GM21515 (cell line): ENCODE data around the gene AFAP1.
A peak's percentile ranks its signal among the peaks of the same experiment; 100 is the strongest.

Experiments
- ATAC-seq: cut with Tn5 transposase; IDR thresholded peaks from one replicate; pipeline ENCODE4 v1.9.1; 2021; ENCODE audit not compliant: unreplicated experiment

AFAP1 gene

DNA sequence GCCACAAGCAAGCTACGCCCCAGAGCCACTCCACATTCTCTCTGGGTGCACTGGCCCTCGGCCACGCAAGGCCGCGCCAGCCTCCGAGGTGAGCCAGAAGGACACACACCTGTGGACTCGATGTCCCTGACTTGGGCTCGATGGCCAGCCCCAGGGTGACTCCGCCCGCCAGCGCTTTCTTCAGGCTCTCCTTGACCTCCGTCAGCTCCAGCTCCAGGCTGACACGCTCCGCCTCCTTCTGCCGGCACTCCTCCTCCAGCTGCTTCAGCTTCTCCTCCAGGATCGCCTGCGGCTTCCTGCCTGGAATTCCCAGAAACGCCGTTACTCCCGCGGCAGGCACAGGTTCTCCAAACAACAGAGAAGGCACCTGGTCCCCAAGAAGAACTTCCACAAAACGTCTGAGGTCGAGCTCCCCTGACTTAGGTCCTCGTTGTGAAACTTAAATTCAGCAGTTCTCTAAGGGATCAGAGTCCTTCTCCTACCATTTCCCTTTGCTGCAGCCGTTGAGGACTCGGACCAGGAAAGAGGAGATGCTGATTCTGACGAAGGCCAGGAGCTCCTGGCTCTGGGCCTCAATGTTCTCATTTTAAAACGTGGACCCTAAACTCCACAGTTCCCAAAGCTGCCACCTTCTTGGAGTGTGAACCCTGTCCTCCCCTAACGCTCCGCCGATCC is 166.8 kb downstream of the AFAP1 start:
- no peak for ATAC-seq

DNA sequence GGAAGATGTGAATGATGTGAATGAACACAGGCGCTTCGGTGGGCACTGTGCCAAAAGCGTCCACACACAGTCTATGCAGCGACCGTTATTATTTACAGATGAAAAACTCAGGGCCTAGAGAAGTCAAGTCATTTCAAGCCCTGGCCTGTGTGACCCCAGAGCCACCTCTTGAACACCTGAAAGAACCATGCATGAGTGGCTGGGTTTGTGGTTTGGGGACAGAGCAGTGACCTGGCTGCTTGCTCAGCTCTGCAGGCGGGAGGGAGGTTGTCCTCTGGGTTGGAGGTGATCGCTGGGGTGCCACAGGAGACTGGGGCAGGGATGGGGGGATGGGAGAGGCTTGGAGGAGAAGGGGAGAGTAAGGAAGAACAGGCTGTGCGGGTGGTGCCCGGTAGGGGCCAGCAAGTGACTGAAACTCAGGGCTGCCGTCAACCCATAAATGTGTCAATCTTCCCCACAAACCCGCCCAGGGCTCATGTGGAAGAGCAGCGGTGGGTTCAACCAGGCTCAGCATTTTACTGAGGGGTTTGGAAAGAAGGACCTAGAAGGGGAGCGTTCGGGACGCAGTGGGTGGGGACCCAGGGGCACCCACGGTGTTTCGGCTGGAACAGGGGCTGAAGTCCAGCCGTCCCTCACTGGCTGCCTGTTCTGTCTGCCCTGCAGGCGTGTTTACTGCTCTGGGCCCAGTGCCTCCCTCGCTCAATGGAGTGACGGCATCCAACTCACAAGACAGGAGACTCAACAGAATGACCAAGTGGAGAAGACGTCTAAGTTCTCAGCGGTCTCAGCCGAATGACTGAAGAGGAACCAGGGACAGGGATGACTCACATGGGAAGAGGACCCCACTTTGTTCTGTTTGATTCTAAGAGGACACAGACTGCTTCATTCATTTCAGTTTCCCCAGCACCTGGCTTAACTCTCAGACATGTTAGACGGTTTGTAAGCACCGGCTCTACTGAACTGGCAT is 167.8 kb downstream of the AFAP1 start:
- peak; percentile 88 for ATAC-seq

DNA sequence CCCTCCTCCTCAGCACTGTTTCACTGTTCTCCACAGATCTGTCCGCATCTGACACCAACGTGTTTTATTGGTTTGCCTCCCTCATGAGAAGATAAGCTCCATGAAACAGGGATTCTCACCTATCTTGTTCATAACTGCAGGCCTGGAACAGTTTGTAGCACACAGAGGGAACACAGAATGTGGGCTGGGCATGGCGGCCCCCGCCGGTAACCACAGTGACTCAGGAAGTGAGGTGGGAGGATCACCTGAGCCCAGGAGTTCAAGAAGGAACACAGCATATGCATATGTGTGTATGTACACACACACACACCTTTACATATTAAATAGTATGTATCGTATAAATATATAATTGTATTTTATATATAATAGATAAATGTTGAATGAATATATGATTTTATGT is 168.6 kb downstream of the AFAP1 start:
- no peak for ATAC-seq

DNA sequence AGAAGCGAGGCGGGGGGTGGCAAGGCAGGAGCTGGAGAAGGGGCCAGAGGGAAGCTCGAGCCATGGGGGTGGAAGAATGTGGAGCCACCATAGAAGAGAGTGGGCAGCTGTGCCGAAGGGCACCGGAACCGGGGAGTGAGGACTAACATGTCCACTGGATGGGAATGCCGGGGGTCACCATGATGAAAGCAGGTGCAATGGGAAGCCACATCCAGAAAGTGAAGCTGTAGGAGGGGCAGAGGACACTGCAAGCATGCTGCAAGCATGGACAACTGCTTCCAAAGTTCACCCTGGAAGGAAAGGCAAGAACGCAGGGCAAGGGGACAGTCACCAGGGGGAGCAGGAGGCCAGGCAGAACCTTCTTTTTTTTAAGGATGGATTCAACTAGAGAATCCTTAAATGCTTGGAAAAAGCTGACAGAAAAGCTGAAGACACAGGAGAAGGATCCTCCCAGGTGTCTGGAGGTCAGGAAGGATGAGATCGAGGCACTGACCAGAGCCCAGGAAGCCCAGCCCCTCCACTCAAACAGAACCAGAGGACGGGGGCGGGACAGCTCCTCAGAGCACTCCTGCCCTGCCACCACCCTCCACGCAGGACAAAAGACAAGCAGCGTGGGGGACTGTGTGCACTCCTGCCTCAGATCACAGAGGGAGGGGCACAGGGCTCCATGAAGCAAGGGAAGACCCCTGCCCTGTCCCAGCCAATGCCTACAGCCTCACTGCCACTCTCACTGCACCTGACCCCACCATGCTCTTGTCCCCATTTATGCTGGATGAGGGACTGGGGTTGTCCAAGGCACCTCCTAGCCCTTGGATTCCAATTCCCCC is 169.2 kb downstream of the AFAP1 start:
- ATAC-seq = no peak

DNA sequence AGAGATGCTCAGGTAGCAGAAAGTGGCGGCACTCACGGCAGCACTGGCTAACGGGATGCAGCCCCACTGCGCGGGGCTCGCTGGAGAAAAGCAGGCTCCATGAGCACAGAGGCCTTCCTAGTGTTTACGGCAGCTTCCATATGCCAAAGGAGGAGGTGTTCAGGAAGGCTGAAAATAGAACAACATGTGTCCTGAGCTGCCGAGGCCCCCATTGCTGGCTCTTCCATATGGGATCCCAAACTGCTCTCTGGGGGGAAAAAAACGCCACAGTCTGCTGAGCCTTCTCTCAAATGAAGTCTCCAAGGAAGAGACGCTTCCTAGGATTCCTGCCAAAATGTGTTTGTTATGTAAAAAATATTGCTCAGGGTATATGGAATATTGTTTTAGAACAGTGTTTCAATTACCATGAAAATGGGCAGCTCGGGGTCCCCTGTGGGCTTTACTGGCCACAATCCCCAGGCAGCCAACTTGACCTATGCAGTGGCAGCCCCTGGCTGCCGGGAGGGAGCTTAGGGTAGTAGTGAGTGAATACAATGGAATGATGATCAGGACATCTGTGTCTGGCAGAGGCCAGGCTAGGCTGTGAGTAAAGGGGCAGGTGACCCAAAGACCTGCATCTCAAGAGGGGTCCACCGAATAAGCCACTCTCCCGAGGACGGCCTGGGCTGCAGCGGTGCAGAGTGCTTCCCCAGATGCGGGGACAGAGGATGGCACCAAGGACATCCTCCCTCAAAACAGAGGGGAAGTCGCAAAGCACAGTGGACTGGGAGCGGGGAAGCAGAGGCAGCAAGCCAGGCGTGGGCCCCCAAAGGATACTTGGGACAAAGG is 170.1 kb downstream of the AFAP1 start:
- ATAC-seq = no peak

DNA sequence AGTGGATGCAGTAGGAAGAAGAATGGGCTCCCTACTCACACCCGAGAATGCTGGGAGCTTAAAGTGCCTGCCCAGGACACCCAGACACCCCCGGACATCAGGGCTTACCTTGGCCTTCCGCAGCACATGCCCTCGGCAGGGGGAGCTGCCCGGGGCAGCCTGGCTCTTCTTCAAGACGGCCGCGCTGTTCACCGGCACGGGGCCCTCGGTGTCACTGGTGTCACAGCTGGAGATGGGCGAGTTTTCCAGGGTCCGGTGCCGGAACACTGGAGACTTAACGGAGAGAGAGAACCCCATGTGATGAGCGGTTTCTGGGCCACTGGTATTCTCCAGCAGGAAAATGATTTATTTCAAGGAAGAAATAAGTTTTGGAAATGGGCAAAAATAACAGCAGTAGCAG is 170.9 kb downstream of the AFAP1 start:
- no peak for ATAC-seq

DNA sequence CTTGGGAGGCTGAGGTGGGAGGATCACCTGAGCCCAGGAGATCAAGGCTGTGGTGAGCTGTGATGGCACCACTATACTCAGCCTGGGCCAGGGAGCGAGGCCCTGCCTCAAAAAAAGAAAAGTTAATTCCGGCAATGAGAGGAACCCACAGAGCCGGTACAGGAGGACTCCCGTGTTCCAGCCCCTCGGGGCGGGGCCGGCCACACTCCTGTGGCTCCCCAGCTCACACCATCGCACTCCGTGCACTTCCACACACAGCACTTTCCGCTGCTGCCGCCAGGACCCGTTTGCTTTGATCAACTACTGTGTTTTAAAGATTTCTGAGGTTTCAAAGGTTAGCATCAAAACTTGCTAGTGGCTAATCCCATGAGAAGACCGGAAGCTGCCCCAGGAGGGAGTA is 171.7 kb downstream of the AFAP1 start:
- no peak for ATAC-seq

DNA sequence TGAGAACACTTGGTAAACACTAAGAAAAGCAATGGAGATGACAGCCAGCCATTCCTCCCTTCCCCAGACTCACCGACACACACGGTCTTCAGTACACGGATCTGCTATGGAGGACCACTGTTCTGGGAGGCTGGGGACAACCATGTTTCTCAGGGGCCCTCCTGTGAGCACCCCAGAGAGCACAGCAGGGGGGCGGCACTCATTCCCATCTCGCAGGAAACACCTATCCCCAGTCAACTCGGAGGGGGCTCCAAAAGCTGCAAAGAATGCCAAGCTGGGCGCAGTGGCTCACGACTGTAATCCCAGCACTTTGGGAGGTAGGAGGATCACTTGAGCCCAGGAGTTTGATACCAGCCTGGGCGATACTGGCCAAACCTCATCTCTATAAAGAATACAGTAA is 172.1 kb downstream of the AFAP1 start:
- ATAC-seq = no peak

DNA sequence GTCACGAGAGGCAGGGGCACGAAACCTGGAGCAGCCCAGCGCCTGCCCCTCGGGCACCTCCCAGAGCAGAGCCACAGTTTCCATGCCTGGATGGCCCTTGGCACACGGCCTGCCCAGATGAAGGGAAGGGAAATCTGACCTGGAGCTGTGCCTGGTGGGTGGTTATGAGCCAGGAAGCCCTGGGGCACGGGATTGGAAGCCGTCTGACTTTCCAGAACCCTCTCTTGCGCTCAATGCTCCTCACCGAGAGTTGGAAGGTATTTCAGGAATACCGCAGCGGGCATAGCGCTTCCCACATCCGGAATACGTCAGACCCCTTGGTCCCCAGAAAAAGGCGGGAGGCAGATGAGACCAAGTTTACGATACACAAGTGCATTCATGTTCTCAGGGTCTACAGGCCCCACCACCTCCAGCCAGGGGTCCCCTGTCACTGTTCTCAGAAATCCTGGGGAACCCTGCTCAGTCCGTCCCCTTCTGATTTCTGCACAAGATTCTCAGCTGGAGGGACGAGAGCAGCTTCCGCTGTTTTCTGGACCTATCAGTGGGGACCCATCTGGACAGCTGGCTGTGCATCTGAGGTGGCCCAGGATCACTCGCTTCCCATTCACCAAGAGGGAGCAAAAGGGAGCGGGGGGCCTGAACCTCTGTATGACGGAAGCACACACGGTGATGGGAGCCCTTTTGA is 172.9 kb downstream of the AFAP1 start:
- ATAC-seq = no peak

DNA sequence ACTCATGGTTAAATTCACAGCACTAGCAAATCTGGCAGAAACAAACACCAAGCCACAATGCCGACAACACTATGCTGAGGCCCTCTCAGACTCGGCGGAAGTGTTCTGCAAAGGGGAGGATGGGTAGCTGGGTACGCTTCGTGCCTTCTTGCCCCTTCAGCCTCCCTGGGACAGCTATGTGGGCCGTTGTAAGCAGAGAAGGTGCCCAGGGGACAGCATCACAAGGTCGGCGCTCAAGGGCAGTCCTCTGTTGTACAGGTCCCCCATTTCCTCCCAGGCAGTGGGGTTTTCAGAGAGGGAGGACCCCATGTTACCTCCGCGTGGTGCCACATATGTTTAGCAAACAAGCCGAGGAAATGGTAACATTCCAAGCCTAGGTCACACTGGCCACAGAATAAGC is 173.6 kb downstream of the AFAP1 start:
- no peak for ATAC-seq

DNA sequence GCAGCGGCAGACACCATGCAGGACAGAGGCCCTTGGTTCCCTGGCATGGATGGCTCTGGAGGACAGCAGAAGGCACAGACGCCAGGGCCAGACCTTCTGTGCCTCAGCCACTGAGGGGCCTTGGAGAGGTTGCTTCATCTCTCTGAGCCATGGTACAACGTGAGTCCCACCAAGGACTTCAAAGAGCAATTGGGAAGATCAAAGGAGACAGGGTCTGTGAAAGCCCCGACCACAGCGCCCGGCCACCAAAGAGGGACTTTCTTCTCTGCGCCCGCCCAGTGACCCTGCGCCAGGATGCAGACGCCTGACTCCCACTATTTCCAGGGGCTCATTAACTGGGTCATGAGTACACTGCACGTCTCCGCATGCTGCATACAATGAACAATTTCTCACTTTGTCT is 174.0 kb downstream of the AFAP1 start:
- ATAC-seq = no peak

DNA sequence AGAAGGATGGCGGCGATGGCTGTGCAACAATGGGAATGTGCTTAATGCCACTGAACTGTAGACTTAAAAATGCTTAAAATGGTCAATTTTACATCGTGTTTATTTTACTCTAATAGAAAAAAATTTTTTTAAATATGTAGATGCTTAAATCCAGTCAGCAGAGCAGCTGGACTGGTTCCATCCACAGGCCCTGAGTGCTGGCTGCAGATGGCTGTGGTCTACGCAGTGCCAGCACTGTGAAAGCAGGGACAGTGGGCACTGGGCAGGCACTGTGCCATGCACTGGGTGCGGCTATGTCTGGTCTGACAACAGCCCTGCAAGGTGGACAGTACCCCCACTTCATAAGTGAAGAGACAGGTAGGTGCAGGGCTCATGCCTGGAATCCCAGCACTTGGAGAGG is 175.2 kb downstream of the AFAP1 start:
- ATAC-seq = no peak

DNA sequence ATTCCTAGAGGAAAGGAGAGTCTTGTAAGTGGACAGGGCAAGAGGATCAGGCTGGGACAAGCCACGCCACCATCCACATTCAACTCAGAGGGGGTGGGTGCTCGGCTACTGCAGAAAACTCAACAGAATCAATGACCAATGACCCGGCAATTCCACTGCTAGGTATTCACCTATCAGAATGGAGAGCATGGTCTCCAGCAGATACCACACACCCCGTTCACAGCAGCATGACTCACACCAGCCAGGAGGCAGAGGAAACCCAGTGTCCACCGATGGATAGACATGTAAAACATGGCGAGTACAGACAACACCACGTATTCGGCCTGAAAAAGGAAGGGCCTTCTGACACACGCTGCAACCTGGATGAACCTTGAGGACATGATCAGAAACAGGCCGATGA is 175.9 kb downstream of the AFAP1 start:
- ATAC-seq = no peak

DNA sequence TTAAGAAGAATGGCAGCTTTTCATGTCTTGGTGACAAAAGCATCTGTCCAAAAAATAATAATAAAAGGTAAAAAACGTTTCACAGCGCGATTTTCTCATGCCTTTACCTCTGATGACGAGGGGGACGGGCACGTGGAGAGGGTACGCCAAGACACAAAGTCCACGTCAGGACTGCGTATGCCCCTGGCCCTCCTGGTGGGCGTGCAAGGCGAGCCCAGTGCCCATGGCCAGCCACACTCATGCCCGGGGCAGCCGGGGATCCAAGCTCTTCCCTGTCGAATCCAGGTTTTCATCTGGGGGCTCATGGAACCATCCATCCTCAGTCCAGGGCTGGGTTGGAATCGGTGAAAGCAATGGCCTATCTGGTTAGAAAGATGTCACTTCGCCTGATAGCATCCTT is 176.6 kb downstream of the AFAP1 start:
- no peak for ATAC-seq

DNA sequence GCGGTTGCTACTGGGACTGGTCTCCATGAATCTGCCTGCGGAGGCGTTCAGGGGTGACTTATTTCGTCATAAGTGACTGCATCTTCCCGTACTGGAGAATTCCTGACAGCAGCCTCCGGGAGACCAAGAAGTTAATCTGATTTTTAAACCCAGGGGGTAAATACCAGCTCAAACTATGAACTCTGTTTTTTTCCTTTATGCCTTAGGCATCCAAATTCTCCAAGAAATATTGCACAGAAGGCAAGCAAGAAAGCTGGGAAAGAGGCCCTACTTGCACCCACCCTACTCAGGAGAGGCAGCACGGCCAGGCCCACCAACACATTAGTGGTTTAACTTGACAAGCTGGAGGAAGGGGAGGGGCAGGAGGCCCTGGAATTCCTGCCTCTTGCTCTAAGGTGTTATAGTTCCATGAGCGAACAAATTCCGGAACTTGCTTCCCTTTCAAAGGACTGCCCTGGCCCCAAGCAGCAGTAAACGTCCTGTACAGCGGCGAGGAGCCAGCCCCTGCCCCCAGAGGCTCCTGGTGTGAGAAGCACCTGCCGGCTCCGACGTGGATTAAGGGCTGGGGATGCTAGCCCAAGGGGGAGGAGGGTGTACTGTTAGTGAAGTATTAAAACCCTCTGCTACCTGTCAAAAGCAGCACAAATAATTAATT is 177.2 kb downstream of the AFAP1 start:
- ATAC-seq = no peak

DNA sequence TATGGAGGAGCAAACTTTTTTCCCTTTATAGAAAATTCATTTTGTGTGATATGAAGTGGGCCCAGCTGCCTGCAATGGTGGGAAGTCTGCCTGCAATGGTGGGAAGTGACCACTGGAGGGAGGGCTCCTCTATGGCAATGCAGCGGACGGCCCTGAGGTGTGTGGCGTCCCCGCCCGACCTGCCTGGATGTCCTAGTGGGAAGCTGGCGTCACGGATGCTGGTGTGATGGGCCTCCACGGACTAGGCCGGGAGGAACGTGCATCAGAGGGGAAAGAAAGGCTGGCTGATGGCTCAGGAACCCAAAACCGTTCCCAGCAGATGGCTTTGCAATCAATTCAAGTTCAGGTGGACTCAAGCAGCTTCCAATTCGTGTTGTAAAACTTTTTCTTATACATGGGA is 177.9 kb downstream of the AFAP1 start:
- peak; percentile 74 for ATAC-seq

DNA sequence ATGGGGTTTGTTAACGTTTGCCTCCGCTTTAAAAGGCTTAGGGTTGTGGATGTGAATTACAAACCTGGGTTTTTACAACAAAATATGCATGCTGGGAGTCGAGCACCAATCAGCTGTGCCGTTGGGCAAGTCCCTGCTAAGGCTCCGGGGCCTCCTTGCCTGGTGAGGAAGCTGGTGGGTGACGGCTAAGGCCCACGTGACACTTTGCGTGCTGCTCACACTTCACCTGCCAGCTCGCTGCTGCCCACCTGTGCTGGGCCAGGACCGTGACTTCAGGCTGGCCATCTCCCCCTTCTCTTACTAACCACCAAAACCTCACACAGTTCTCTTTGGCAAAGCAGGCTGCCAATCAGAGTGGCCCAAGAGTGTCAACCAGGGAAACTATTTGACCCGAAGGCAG is 178.3 kb downstream of the AFAP1 start:
- ATAC-seq = no peak

DNA sequence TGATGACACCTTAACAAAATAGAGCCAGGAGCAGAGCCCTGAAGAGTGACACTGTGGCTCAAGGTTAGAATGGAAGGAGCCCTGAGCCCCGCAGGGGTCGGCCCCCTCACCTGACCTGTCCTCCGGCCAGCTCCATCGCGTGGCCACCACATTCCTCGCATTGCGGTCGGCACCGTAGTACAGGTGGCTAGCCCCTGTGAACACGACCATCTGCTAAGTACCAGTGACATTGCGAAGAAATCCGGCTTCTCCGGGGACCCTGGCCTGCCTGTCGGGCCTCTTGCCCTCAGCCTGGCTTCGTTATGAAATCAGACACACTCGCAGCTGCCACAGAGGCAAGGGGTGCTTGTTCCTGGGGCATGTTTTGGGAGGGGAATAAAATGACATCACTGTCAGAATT is 179.0 kb downstream of the AFAP1 start:
- ATAC-seq = no peak

DNA sequence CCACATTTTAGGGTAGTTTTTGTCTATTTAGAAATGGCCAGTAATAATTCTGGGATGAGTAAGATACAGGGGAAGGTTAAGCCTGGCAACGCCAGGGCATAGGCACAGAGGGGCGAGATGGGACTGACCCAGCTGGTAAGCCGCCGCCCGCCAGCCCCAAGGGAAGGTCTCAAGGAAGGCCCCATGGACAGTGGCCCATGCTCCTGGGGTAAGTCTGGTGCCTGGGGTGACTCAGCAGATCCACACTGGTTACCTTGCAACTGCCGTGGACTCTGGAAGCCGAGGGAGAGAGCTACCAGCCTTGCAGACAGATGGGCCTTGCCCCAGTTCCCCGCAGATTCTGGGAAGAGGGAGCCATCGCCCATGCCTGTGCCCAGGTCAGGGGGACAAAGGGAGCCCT is 179.4 kb downstream of the AFAP1 start:
- no peak for ATAC-seq

DNA sequence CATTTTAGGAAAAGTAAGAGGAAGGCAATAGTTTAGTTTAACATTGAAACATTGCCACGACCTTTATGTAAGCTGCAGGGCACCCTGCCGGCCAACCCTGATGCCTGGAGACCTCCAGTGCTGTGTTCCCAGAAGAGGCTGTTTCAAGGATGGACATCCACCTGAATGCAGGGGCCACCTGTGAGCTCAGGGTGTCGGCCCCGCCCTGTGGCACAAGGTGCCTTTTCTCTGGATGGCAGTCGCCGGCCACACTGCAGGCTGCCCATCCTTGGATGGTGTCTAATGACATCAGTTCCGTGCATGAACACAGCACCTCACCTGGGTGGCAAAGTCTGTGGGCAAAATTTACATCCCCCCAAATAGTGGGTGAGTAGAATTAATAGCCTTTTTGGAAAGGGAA is 180.0 kb downstream of the AFAP1 start:
- no peak for ATAC-seq
